HG02571 (cell line): ENCODE data around the gene BIRC6.
"Not testable (repeated sequence)": the region's sequence is repeated elsewhere in the genome, so short reads cannot be mapped to it uniquely, and the experiment has no call there.

Experiments used
- ATAC-seq: cut with Tn5 transposase; IDR thresholded peaks from one replicate; pipeline ENCODE4 v1.9.1; 2021; ENCODE audit warnings: mild to moderate bottlenecking, moderate library complexity; ENCODE audit not compliant: unreplicated experiment

BIRC6 gene

DNA sequence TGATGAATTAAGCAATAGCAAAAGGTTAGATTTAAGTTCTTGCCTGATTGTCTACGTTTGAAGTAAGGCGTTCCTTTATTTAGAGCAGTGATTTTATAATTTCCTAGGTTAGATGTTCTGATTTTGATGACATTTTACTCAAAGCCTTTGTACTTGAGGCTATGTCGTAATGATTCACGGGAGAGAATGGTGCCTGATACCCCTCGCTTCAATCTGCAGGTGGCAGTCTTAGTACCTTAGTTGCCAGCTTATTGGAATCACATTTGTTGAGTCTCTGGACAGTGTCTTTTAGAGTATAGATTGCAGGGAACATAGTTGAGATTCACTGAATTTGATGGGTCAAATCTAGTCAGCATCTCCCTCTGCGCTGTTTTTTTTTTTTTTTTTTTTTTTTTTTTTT, 89.5 kb downstream of the BIRC6 start:
- no peak for ATAC-seq

DNA sequence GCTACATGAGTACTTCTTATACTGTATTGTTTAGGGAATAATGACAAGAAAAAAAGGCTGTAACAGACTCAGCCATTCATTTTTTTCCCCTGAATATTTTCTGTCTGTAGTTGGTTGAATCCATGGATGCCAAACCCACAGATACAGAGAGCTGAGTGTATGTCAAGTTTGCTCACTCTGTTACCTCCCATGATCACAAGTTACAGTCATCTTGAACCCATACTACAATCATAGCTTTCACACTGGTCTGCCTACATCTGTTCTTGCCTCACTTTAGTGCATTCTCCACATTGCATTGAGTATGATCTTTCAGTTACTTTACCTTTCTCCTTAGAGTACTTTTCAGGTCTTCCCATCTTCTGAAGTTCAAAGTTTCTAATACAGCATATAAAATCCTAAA, 94.0 kb downstream of the BIRC6 start:
- ATAC-seq, result no peak

DNA sequence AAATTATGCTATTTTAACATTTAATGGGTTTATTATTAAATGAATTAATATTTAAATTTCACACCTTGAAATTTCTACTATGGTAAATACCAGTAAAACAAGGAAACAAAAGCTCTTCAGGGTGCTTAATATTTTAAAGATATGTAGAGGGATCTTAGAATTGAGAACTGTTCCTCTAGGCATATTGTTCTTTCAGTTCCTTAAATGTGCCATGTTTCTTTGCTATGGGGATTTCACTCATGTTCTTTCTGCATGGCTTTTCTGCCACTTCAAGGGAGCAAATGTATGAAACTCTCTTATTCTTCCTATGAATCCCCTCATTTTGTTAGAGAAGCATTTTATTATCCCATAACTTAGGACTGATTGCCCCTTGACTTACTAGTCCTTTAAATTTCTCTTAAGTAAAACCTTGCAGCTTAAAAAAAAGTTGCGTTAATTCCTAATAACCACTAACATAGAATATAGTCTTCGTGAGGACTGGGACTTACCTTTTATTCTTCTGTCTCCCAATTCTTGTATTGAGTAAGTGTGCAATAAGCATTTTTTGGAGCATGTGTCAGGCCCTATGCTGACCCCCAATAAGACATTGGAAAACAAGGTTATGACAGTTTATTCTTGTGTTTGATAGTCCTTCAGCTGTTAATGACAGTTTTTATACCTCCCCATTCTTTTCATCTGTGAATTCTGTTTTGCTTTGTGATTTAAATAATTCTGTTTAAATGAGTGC, 95.7 kb downstream of the BIRC6 start:
- no peak for ATAC-seq

DNA sequence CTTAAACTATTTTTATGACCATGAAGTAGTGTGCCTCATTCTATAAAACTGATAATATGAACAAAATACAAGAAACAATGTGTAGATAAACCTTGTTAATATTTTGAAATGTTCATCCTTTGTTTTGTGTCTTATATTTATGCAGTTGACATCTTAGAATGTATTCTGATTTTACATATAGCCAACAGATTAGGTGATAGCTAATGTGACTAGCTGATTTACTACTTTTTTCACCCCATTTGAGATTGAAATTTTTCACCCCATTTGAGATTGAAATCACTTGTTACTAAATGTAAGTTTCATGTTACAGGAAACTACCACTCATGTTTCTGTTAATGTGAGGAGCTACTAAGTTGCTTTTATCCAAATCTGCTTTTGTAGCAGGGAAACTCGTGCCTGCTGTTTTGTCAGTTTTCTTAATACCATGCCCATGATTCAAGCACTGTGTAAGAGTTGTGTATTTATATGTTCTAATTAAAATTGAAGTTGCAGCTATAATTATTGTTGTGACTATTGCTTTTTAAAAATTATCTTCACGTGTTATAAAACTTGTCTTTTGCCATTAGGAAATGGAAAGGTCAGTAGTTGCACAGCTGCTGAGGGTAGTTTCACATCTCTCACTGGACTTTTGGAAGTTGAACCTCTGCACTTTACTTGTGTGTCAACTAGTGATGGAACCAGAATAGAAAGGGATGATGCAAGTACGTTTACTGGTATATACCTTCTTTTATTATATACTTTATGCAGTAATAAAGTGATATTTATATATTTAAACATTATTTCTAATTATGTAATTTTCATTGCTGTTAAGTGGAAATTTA, 96.6 kb downstream of the BIRC6 start:
- no peak for ATAC-seq

DNA sequence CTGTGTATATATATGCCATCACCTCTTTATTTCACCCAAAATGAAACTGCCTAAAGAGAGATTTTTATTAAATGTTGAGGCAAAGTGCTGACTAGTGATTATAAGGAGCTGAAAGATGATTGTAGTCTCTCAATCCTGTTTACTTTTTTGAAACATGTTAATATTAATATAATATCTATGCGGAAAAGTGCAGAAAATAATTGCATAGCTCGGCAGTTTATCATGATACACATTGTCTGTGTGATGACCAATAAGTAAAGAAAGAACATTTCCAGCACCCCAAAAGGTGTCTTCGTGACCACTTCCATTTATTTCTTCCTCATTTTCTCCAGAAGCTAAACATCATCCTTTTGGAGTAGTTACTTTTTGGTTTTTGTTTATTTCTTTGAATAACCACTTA, 99.0 kb downstream of the BIRC6 start:
- no peak for ATAC-seq

DNA sequence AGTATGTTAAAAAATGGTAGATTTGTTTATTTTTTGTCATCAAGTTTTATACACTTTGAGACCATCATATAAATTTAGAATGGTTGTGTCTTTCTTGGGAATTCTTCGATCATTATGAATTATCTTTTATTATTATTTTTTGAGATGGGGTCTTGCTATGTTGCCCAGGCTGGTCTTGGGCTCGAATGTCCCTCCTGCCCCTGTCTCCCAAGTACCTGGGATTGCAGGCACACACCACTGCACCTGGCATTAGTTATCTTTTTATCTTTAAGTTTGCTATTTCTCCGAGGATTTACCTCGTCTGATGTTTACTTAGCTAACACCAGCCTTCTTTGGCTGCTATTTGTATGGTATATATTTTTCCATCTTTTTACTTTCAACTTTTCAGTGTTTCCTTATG, 100.0 kb downstream of the BIRC6 start:
- no peak for ATAC-seq

DNA sequence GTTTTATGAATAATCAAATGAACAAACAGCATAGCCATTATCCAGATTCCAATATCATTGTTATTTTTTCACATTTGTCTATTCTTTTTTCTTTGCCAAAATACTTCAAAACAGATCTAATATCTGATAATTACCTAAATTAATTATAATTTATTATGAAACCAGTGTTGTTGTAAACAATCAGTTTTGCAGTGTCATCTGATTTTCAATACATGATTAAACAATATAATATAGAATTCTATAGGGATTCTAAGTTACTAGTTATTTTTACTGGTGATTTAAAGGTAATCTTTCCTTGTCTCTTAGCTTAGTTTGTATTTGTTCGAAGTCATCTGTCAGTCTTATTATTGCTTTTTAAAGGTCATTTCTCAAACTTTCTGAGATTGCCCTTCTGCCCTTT, 101.0 kb downstream of the BIRC6 start:
- no peak for ATAC-seq

DNA sequence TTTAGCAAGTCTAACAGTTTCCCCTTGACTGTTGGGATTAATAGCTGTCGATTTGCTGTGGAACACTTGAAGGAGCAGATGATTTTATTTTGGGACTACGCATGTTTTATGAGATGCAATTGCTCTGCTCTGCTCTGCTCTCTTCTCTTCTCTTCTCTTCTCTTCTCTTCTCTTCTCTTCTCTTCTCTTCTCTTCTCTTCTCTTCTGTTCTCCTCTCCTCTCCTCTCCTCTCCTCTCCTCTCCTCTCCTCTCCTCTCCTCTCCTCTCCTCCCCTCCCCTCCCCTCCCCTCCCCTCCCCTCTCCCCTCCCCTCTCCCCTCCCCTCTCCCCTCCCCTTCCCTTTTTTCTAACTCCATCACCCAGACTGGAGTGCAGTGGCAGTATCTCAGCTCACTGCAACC, 104.0 kb downstream of the BIRC6 start:
- ATAC-seq, result not testable (repeated sequence)

DNA sequence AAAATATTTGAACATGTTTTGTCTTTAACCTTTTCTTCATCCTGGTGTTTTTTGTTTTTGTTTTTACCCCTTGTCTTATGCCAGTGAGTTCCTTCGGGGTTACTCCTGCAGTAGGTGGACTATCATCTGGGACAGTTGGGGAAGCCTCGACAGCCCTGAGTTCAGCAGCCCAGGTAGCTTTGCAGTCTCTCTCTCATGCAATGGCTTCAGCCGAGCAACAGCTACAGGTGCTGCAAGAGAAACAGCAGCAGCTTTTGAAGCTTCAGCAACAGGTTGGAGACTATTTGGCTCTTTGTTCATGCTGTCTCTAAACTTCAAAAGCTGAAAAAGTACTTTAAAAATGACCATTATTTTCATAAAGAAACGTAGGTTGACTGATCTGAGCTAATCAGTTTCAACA, 106.3 kb downstream of the BIRC6 start:
- ATAC-seq, result no peak

DNA sequence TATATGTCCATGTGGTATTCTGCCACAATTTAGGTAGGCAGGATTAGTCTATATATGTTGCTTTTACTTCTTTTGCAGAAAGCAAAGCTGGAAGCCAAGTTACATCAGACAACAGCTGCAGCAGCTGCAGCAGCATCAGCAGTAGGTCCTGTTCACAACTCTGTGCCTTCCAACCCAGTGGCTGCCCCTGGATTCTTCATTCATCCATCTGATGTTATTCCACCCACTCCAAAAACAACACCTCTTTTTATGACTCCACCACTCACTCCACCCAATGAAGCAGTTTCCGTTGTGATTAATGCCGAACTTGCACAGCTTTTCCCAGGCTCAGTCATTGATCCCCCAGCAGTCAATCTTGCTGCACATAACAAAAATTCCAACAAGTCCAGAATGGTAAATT, 107.6 kb downstream of the BIRC6 start:
- no peak for ATAC-seq

DNA sequence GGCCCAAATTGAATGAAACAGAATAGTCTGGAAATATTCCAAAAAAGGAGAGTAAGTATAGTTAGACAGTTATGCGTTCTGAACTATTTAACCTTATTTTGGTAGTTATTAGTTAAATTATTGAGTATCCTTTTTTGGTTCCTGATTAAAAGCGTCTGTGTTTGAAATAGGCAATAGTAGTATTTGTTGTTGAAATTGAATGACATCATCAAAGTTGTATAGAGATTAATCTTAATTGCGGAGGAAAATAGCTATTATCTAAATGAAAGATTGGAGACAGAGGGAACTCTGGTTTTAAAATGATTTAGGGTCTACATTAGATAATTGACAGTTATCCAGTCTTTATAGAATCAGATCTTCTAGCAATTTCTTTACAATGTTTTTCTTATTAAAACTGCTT, 115.8 kb downstream of the BIRC6 start:
- ATAC-seq, result no peak

DNA sequence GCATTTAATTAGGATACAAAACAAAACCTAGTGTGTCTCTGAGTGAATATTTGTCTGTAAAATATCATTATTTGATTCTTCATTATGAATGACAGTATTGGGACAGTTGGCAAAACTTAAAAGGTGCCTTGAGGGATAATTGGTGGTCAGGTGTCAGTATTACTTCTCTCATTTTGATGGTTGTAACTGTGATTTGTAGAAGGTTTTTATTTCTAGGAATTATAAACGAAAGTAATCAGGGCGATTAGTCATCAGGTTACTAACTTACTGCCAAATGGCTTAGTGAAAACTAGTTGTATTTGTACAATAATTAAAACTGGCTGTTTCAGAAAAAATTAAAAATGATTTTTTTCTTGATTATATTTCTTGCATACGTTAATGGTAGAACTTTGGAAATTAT, 117.6 kb downstream of the BIRC6 start:
- no peak for ATAC-seq

DNA sequence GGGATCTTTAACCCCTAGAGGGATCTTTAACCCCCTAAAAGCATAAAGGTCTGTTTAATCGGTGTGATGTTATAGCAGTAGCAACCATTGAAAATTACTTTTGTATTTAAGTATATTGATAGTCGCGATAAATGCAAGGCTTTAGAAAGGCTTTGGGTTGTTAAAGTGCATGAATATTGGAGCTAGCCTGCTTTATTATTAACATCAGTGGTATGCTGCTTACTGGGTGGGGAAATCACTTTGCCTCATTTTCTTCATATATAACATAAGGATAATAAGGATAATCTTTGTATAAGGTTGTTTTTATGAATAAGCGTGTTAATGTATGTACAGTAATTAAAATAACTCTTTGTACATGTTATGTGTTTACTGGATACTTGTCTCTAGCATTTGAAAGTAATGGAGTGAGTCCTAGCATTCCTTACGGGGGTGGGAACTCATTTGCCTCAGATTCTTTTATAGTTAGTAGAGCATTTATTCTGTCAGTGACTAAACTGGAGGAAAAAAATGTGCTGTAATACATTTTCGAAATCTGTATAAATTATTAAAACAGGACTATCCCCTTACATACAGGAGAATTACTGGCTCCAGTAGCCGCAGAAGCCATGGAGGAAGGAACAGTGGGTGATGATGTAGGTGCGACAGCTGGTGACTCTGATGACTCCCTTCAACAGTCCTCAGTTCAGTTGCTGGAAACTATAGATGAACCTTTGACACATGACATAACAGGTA, 122.2 kb downstream of the BIRC6 start:
- ATAC-seq, result no peak

DNA sequence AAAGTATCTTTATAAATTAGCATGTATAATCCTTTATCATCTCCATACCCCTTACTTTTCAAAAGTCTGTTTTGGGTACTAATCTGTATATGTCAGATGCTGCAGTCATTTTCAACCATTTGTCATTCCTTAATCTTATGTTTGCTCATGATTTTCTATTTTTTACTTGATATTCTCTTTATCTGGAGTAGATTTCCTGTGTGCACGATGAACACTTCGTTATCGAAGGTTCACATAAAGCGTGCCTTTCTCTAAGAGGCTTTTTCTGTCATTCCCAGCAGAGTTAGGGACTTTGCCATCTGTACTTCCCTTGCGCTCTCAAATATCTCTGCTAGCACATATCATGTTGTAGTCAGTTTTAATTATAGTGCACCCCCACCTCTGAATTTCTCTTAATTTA, 123.2 kb downstream of the BIRC6 start:
- ATAC-seq, result no peak

DNA sequence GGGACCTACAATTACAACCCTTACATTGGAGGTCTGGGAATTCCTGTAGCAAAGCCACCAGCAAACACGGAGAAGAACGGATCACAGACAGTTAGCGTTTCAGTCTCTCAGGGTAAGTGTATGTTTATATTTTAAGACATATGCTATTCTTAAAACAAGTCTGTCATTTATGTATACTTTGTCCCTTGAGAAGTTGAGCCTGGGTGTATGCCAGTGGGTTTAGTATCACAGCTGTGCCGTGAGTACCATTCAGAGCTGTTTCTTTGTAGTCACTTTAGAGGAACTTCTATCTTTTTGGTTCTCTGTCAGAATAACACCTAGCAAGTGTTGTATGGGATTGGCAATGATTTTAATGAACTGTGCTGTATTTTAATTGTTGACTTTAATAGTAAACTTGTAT, 125.6 kb downstream of the BIRC6 start:
- ATAC-seq, result no peak

DNA sequence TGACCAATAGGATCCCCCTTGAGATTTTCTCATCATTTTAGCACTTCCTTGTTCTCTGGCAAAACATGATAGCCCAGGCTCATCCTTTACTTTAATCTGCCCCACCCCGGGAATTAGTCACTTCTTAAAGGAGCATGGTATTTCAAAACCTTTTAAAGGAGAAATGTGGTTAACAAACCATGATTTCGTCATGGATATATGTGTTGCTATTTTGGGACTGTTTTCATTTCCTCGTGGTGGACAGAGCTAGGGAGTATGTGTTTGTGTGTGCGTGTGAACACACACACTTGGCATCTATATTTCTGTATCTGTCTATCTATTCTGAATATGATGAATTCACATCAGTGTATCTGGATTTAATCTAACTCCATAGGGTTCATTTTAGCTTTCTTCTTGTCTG, 128.1 kb downstream of the BIRC6 start:
- ATAC-seq, result no peak

DNA sequence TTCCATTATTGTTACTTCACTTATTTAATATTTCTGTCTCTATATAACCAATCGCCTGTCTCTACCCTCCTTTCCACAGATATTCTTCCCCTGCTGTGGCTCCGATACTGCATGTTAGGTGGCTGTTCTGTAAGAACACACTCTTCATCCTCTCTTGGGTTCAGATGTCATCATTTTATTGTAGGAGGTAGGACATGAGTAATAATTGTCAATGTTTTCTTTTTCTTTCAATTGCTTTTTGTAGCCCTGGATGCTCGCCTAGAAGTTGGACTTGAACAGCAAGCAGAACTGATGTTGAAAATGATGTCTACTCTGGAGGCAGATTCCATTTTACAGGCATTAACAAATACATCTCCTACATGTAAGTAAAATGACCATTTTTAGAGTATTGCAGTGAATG, 128.6 kb downstream of the BIRC6 start:
- no peak for ATAC-seq

DNA sequence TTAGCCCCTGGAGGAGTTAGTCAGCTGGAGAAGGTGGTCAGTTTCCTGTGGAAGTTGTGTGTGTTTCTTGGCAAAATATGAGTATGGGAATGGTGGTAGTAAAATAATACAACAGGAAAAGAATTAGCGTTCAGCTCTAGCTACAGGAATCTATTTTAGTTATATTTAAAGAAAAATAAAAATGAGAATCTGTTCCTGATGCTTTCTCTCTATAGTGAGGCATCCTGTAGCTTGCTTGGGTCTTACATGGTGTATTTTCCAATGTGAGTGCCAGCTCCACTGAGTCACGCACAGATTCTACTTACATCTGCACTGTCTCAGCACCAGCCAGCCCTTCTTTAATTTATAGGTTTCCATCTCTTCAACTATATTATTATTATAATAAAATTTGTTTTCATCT, 132.2 kb downstream of the BIRC6 start:
- ATAC-seq, result no peak

DNA sequence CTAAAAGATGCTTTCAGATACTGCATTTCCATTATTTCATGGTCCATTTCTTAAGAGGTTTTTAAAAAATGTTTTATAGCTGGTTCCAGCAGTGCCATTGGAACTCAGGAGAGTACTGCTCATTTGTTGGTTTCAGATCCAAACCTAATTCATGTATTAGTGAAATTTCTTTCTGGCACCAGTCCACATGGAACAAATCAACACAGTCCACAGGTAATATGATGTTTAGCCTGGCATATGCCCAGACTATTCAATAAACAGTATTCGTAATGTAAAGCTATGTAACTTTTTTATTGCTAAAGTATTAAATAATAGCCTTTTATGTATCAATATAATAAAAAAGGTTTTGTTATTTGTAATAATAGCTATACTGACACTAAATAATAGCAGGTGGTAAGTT, 134.5 kb downstream of the BIRC6 start:
- no peak for ATAC-seq

DNA sequence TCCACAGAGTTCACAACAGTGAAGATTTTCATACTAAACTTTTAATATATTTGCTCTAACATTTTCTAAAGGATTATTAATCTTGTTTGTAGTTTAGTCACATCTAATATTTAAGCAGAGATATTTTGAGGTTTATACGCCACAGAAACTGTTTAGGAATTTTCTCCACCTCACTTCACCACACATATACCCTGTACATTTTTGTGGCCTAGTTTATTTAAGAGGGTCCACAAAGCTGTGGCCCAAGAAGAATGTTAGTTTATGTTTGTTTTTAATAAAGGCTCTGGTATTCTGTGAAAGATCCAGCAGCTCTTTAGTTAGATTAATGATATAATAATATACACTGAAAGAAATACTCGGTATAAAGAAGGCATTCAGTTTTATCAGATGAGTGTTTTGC, 138.3 kb downstream of the BIRC6 start:
- no peak for ATAC-seq

DNA sequence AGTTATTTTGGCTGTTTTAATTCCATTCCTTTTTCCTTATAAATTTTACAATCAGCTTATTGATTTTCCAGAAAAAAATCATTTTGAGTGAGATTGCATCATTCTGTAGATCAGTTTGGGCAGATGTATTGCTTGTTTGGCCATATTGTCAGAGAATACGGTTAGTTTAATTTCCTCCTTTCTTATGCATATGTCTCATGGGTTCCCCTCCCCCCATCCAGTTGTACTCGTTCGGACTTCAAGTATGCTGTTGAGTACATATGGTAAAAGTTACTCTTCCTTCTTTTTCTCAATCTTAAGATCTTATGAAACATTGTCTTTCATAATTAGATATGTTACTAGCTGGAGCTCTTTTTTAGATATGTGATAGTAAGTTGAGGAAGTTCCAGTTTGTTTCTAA, 139.8 kb downstream of the BIRC6 start:
- ATAC-seq, result no peak

DNA sequence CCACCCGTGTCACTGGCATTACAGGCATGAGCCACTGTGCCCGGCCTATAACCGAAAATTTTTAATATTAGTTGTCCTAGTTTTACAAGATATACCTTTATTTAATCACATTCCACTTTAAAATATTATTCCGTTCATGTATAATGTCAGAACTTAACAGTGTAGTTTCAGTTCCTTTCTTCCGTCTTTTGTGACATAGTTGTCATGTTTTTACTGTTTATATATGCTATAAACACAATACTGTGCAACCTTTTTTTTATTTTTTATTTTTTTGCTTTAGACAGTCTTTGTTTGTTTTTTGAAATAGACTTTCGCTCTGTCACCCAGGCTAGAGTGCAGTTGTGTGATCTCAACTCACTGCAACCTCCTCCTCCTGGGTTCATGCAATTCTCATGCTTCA, 141.5 kb downstream of the BIRC6 start:
- no peak for ATAC-seq
